ENCODE results near the gene MYMX. TPM values are rescaled to one million over a fixed set of nuclear protein-coding genes. Genes with fewer than 3 reads are reported as not detected.

The MYMX gene
- total and polyA plus RNA-seq, 12 donors, result 0.41 to 2.3 (median 0.88) TPM; not detected in 6

DNA sequence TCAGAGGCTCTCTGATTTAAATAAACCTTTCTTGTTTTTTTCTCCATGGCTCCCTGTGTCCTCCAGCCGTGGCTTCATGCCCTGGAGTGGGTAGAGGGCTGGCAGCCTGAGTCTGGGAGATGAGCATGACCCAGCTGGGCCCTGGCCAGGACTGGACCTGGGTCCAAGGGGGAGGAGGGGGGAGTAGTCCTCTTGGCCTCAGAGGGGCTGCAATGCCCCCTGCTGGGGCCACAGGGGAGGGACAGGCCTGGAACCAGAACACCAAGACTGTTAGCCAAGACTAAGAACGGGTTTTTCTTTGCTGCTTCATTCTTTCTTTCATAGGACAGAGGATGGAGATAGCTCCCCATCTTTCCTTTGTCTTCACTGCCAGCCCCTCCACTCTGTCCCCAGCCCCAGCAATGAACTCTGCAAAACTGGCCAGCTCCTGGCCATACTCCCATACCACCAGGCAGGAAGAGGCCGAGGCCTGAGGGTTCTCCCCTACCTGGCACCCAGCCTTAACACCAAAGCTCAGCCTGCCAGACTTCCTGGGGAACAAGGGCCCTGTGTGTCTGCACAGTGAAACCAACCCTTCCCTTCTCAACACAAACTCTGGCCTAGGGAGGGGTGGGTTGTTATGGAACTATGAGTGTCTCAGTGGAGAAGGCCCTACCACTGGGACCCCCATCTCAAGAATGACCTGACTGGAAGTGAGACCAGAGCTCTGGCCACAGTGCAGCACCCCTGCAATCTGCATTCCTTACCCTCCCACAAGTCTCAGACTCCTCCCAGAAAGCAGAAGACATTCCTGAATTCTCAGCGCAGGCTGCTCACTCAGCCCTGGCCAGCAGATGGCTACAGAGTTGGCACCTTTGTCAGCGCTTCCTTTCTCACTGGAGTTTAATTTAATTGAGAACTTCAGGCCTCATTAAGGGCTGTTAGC, 17.6 kb downstream of the MYMX start:
- TF ChIP-seq, protein P1, sequence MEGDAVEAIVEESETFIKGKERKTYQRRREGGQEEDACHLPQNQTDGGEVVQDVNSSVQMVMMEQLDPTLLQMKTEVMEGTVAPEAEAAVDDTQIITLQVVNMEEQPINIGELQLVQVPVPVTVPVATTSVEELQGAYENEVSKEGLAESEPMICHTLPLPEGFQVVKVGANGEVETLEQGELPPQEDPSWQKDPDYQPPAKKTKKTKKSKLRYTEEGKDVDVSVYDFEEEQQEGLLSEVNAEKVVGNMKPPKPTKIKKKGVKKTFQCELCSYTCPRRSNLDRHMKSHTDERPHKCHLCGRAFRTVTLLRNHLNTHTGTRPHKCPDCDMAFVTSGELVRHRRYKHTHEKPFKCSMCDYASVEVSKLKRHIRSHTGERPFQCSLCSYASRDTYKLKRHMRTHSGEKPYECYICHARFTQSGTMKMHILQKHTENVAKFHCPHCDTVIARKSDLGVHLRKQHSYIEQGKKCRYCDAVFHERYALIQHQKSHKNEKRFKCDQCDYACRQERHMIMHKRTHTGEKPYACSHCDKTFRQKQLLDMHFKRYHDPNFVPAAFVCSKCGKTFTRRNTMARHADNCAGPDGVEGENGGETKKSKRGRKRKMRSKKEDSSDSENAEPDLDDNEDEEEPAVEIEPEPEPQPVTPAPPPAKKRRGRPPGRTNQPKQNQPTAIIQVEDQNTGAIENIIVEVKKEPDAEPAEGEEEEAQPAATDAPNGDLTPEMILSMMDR (IDR thresholded peaks at IDR 0.05), result peak; percentile 69 to 89 (median 86)
- Histone ChIP-seq H3K27me3 (no peaks in the 10 kb centered on the region), H3K4me3 (no peak overlapping the region), H3K9me3 (no peaks in the 10 kb centered on the region), H3K4me1 (peaks cover 23 to 91% (median 64%) of the 10 kb centered on the region in 9 donors), H3K36me3 (peaks cover 0 to 55% (median 24%) of the 10 kb centered on the region in 9 donors), H3K27ac (peak overlapping the region; percentile 52 to 98 (median 90))
- intact Hi-C loops (cut with DNase I), result loop anchor here (1.0 to 10.0 kb wide), 10 partner anchors 13 to 140 kb away; no protein-coding TSS in a partner anchor
- peak; percentile 89 to 90 for DNase-seq
- WGBS, 2 donors, result 14 to 19% methylated on average over 5 of the region's 5 CpGs
- ATAC-seq, result peak; percentile 54 to 83 (median 71)

DNA sequence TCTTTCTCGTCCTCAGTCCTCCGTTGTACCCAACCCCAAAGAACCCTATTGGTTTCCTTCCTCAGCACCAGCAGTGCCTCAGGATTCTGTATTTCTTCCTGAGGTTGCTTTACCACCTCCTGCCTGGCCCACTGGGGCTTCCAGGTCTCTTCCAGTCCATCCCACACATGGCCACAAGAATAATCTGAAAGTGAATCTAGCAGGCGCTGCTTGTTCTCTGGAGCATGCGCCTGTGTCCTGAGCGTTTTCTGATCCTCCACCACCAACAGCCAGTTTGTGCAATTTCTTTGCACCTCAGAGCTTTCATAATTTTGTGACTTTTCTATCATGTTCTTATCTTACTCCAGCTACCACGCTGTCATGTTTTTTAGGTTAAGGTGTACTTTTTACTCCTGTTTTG, 18.5 kb downstream of the MYMX start:
- no peak for DNase-seq
- H3K9me3 ChIP-seq, result no peaks in the 10 kb centered on the region
- TF ChIP-seq, protein P1 (IDR thresholded peaks at IDR 0.05), result no peak
- H3K36me3 ChIP-seq, result peaks cover 0 to 46% (median 24%) of the 10 kb centered on the region in 9 donors
- intact Hi-C loops (cut with DNase I), result loop anchor here (2.0 to 10.0 kb wide), 7 partner anchors 14 to 140 kb away; no protein-coding TSS in a partner anchor
- H3K4me3 ChIP-seq, result no peak overlapping the region
- no peaks in the 10 kb centered on the region for H3K27me3 ChIP-seq
- peaks cover 23 to 83% (median 57%) of the 10 kb centered on the region in 9 donors for H3K4me1 ChIP-seq
- ATAC-seq, result no peak
- H3K27ac ChIP-seq, result peak overlapping the region in 9 of 10 donors; percentile 75 to 98 (median 90)
- WGBS, 2 donors, result 63% methylated on average over 6 of the region's 6 CpGs

GRCh38 chr6:44235891-44236516, 19.3 kb downstream of the MYMX start:
- no peak overlapping the region for H3K4me3 ChIP-seq
- 88% methylated on average over 6 of the region's 6 CpGs for WGBS, 2 donors

More at GRCh38 chr6:44235891-44236516, 19.3 kb downstream of the MYMX start:
- Histone ChIP-seq H3K36me3 (peaks cover 0 to 39% (median 24%) of the 10 kb centered on the region in 9 donors), H3K9me3 (no peaks in the 10 kb centered on the region), H3K27ac (peak overlapping the region in 8 of 10 donors; percentile 0 to 98 (median 94)), H3K27me3 (no peaks in the 10 kb centered on the region), H3K4me1 (peaks cover 23 to 76% (median 55%) of the 10 kb centered on the region in 9 donors)
- intact Hi-C loops (cut with DNase I), result loop anchor here (2.0 to 10.0 kb wide), 7 partner anchors 15 to 141 kb away; no protein-coding TSS in a partner anchor
- no peak for ATAC-seq
- DNase-seq, result no peak
- TF ChIP-seq, protein P1 (IDR thresholded peaks at IDR 0.05), result no peak
